Upper lobe of left lung (tissue), 4 donors: ENCODE results near the gene IGFBP7.

ENCODE experiments used
- CTCF ChIP-seq, 6 experiments: fragments of 450-650 bp in 4 of 6; fragments of 200-600 bp in 2 of 6; sonication (generic) in 2 of 6; IDR thresholded peaks; one replicate each; pipeline ENCODE4 v1.5.1; 2016 to 2019; ENCODE audit warnings: antibody characterized with exemption in 6 of 6
- EP300 ChIP-seq, 4 donors: sonication (generic); formaldehyde crosslinking; IDR thresholded peaks; one replicate each; pipeline ENCODE4 v1.5.1; 2017; ENCODE audit warnings: antibody characterized with exemption in 4 of 4, control low read depth in 2 of 4
- POLR2A ChIP-seq, 4 donors: fragments of 450-650 bp; IDR thresholded peaks; one replicate each; pipeline ENCODE4 v1.5.1; 2016 to 2017; ENCODE audit warnings: antibody characterized with exemption in 4 of 4, mild to moderate bottlenecking in 2 of 4
- POLR2AphosphoS5 ChIP-seq, 2 donors: sonication (generic); formaldehyde crosslinking; IDR thresholded peaks; one replicate each; pipeline ENCODE4 v1.5.1; 2017; ENCODE audit warnings: antibody characterized with exemption in 2 of 2

- no peak for TF ChIP-seq CTCF (IDR thresholded peaks at IDR 0.05)
- TF ChIP-seq POLR2A (IDR thresholded peaks at IDR 0.05), result no peak
- no peak for TF ChIP-seq POLR2AphosphoS5 (IDR thresholded peaks at IDR 0.05)
- no peak for TF ChIP-seq EP300 (IDR thresholded peaks at IDR 0.05)
Measured at GRCh38 chr4:57158221-57158620, 48.0 kb upstream of the IGFBP7 start.
